Adipose tissue (tissue), 3 donors: ENCODE data around the gene FFAR1. TPM values are rescaled to one million over a fixed set of nuclear protein-coding genes. Genes with fewer than 3 reads are reported as not detected.

Source experiments
- H3K27ac ChIP-seq: one replicate; pipeline ENCODE4 v1.5.1; 2013; ENCODE audit warnings: low read depth, low read length
- WGBS, 3 donors: extraction: QIAGEN DNeasy Blood & Tissue Kit; methylation state at CpG; one replicate each; pipeline ENCODE4 v1.1.7; 2013; 5-methylcytosine and 5-hydroxymethylcytosine counted together
- polyA plus RNA-seq, 3 donors: library from polyadenylated mRNA; stranded (reverse); fragments of 200-250 nt; gene quantifications; one replicate each; pipeline ENCODE4 v1.2.3, GENCODE V29; 2013
- donor health status: healthy with polysubstance abuse.
- donor health status: Bipolar disorder and iron deficiency.
- donor health status: healthy.

FFAR1 gene, protein sequence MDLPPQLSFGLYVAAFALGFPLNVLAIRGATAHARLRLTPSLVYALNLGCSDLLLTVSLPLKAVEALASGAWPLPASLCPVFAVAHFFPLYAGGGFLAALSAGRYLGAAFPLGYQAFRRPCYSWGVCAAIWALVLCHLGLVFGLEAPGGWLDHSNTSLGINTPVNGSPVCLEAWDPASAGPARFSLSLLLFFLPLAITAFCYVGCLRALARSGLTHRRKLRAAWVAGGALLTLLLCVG (N-terminal part only)
- polyA plus RNA-seq, result 1 to 10 TPM in 1 of 3 donors, not detected in 2; 2.2 TPM

DNA sequence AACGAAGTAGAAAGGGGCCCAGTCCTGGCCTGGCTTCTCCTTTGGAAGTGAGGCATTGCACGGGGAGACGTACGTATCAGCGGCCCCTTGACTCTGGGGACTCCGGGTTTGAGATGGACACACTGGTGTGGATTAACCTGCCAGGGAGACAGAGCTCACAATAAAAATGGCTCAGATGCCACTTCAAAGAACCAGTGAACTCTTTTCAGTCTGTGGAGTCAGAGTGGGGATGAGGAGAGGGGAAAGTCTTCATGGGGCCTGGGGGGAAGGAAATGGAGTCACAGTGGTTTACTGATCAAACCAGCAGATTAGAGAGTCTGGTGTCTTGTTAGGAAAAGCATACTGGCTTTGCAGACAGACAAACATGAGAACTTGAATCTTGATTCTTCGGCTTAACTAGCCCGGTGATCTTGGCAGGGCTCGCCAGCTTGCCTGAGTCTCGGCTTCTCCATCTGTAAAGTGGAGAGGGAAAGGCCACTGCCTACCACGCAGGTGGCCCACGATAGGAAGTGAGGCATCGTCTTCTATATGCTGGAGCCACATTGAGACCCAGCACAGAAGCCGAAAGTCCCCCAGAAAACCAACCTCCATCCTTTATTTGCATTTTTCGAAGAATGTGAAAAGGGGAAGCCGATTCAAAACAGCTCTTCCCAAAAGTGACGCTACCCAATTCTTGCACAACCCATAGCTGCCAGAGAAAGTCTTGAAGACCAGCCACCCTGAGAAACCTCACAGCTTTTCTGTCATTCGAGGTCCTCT lies at the start of gene FFAR1:
Gene FFAR1, plus strand, starts transcription at position 732 of the 759 bp plus-strand sequence. CDS start 3,650 bp downstream, outside the sequence.
- H3K27ac ChIP-seq, result no peak within 1 kb of the TSS
- 39 to 71% (median 50%) methylated on average over 18 of the region's 18 CpGs for WGBS, 3 donors

- 93 to 99% (median 98%) methylated on average over 2 of the region's 2 CpGs for WGBS, 3 donors
- H3K27ac ChIP-seq, result no peak overlapping the region
These were observed 49.8 kb upstream of the FFAR1 start for GRCh38 chr19:35297922-35298321.

- 92 to 93% (median 92%) methylated on average over 5 of the region's 5 CpGs for WGBS, 3 donors
- H3K27ac ChIP-seq, result no peak overlapping the region
These were observed 49.1 kb upstream of the FFAR1 start for GRCh38 chr19:35298561-35298972.

DNA sequence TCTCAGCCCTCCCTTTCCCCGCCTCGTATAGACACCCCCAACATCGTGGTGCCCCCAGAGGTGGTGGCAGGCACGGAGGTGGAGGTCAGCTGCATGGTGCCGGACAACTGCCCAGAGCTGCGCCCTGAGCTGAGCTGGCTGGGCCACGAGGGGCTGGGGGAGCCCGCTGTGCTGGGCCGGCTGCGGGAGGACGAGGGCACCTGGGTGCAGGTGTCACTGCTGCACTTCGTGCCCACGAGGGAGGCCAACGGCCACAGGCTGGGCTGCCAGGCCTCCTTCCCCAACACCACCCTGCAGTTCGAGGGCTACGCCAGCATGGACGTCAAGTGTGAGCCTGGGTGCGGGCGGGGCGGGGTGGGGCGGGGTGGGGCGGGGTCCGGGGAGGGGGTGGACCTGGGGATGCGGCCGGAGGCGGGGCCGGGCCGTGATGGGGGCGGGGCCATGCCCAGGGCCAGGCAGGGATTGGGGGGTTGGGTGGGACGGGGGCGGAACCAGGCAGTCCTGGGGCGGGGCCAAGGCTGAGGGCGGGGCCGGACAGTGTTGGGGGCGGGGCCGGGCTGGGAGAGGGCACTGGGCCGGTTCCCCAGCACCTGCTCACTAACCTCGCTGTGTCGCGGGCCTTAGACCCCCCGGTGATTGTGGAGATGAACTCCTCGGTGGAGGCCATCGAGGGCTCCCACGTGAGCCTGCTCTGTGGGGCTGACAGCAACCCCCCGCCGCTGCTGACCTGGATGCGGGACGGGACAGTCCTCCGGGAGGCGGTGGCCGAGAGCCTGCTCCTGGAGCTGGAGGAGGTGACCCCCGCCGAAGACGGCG lies 48.0 kb upstream of the FFAR1 start:
- WGBS, 3 donors, result 42 to 56% (median 56%) methylated on average over 45 to 54 of the region's 55 CpGs
- no peak overlapping the region for H3K27ac ChIP-seq

DNA sequence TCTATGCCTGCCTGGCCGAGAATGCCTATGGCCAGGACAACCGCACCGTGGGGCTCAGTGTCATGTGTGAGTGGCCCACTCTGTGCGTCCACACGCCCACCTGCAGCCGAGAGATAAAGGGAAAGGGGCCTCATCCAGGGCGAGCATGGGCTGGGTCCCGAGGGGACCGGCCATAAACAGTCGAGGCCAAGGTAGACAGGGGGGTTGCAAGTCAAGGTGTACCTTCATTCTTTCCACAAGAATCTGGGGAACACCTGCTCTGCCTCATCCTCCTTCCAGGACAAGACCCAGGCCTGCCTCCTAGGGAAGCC lies 47.4 kb upstream of the FFAR1 start:
- H3K27ac ChIP-seq, result no peak overlapping the region
- WGBS, 3 donors, result 83 to 88% (median 86%) methylated on average over 10 of the region's 10 CpGs

GRCh38 chr19:35301961-35302360 lies 45.7 kb upstream of the FFAR1 start:
- WGBS, 3 donors, result 93 to 99% (median 94%) methylated on average over 2 of the region's 2 CpGs
- H3K27ac ChIP-seq, result no peak overlapping the region

DNA sequence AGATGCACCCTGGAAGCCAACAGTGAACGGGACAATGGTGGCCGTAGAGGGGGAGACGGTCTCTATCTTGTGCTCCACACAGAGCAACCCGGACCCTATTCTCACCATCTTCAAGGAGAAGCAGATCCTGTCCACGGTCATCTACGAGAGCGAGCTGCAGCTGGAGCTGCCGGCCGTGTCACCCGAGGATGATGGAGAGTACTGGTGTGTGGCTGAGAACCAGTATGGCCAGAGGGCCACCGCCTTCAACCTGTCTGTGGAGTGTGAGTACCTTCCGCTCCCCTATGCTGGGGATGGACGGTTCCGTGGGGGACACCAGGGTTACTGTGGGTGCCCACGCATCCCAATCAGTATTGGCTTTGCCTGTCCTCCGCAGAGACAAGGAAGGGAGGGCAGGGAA lies 45.3 kb upstream of the FFAR1 start:
- 84 to 89% (median 86%) methylated on average over 16 of the region's 16 CpGs for WGBS, 3 donors
- no peak overlapping the region for H3K27ac ChIP-seq

GRCh38 chr19:35303357-35303915 lies 44.3 kb upstream of the FFAR1 start:
- no peak overlapping the region for H3K27ac ChIP-seq
- WGBS, 3 donors, result 76 to 89% (median 77%) methylated on average over 6 of the region's 6 CpGs

GRCh38 chr19:35304036-35304435 lies 43.7 kb upstream of the FFAR1 start:
- H3K27ac ChIP-seq, result no peak overlapping the region
- 77 to 88% (median 85%) methylated on average over 11 of the region's 11 CpGs for WGBS, 3 donors

- 58 to 92% (median 68%) methylated on average over 6 of the region's 6 CpGs for WGBS, 3 donors
- H3K27ac ChIP-seq, result no peak overlapping the region
These were observed 42.5 kb upstream of the FFAR1 start for GRCh38 chr19:35305181-35305580.

DNA sequence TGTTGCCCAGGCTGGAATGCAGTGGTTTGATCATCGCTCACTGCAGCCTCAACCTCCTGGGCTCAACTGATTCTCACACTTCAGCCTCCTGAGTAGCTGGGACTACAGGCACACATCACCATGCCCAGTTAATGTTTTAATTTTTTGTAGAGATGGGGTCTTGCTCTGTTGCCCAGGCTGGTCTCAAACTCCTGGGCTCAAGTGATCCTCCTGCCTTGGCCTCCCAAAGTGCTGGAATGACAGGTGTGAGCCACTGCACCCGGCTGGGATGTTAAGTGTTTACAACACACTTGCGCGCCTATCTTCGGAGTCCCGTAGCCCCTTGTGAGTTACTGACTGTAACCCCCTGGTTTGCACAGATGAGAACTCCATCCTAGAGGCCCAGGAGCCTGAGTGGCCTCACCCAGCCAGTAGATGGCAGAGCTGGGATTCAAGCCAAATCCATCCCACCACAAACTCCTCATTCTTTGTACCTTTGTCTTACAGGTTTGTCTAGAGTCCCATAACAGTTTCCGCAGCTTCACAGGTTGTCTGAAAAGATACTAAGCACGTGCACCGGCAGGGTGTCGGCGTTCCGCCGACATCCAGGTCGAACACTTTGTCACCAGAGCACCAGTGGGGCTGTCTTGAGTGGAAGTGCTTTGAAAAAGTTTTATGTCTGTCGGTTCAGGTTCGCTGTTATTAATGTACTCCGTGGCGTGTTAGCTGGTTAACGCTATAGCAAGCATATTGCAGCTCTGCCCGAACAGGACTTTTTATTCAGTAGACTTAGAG lies 41.0 kb upstream of the FFAR1 start:
- WGBS, 3 donors, result 88 to 96% (median 94%) methylated on average over 20 of the region's 20 CpGs
- H3K27ac ChIP-seq, result no peak overlapping the region

- 64 to 71% (median 64%) methylated on average over 10 of the region's 10 CpGs for WGBS, 3 donors
- H3K27ac ChIP-seq, result no peak overlapping the region
These were observed 39.8 kb upstream of the FFAR1 start for GRCh38 chr19:35307931-35308330.

DNA sequence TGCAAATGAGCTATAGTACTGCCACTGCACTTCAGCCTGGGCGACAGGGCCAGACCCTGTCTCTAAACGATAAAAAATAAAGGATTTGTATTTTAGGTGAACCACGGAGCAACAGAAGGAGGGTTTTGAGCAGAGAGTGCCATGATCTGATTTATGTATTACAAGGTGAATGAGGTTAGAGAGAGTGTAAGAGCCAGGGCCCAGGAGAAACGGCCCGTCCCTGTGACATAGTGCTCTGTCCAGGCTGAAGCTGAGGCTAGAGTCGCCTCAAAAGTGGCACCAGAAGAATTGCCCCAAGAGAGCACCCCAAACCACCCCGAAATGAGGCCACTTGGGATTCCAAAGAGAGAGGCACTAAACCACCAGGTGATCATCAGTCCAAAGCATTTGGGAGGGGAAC lies 38.8 kb upstream of the FFAR1 start:
- H3K27ac ChIP-seq, result no peak overlapping the region
- 74 to 87% (median 86%) methylated on average over 7 of the region's 7 CpGs for WGBS, 3 donors

GRCh38 chr19:35309481-35310279 lies 38.0 kb upstream of the FFAR1 start:
- 54 to 67% (median 66%) methylated on average over 46 to 47 of the region's 47 CpGs for WGBS, 3 donors
- H3K27ac ChIP-seq, result no peak overlapping the region

DNA sequence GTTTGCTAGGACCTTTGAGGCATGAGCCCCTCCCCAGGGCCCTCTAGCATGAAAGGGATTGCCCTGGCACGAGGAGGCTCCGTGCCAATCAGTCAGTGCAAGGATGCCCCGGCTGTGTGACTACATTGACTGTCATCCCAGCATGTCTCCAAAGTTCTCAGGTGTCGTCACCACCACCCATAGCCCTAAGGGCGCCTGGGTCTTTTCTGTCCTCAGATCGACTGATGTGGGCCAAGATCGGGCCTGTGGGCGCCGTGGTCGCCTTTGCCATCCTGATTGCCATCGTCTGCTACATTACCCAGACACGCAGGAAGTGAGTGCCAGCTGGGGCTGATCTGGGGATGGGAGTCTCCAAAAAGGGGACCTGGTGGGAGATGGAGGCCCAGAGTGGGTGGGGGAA lies 37.4 kb upstream of the FFAR1 start:
- 78 to 88% (median 80%) methylated on average over 12 of the region's 12 CpGs for WGBS, 3 donors
- no peak overlapping the region for H3K27ac ChIP-seq

DNA sequence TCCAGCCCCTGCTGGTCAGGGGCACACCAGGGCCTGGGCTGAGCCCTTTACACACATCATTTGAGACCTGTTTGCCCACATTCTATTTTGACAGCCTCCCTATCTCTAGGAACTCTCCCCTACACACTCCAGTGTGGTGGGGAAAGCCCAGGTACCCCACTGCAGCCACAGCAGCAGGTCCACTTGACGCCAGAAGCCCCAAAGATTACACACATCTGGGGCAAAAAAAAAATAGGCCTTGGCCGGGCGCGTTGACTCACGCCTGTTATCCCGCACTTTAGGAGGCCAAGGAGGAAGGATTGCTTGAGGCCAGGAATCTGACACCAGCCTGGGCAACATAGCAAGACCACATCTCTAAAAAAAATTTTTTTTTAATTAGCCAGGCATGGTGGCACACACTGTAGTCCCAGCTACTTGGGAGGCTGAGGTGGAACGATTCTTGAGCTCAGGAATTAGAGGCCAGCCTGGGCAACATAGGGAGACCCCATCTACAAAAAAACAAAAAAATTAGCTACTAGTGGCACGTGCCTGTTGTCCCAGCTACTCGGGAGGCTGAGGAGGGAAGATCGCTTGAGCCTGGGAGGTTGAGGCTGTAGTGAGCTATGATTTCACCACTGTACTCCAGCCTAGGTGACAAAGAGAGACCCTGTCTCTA lies 36.8 kb upstream of the FFAR1 start:
- H3K27ac ChIP-seq, result no peak overlapping the region
- 95 to 97% (median 96%) methylated on average over 10 of the region's 10 CpGs for WGBS, 3 donors
